ENCODE results near the gene SP2.

DNA sequence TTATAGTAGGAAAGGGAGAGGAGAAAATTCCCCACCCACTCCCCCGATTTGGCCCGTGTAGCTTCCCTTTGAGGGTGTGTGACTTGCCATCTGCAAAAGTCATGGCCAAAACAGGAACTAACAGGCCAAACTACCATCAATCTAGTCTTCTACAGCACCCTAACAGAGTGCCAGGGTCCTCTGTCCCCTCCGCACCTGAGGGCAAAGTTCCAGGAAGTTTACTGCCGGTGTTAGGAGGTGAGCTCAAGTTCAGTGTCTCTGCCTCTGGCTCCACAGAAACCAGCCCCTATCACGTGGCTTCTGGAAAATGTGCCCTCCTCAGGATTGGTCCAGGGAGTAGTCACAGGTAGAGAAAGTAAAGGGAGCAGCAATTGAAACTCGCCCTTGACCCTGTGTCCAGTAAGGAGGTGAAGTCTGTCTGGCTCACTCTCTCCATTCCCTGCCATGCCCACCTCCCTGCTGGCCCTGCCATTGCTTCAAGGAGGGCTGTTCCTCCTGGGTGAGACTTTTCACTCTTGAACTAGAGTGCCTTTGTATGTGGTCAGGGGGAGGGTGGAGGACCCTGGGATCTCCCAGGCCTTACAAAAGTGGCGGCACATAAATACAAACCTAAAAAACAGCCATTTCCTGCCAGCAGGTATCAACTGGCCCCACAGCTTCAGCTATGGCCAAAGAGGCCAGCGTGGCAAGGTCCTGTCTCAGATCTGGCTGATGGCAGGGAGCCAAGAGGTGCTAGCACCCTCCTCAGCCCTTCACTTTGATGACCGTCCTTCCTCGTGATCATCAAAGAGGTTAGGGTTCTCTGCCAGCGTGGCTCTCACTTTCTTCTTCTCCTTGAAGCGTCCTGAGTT, 56.4 kb downstream of the SP2 start:
- TF ChIP-seq, protein P1, sequence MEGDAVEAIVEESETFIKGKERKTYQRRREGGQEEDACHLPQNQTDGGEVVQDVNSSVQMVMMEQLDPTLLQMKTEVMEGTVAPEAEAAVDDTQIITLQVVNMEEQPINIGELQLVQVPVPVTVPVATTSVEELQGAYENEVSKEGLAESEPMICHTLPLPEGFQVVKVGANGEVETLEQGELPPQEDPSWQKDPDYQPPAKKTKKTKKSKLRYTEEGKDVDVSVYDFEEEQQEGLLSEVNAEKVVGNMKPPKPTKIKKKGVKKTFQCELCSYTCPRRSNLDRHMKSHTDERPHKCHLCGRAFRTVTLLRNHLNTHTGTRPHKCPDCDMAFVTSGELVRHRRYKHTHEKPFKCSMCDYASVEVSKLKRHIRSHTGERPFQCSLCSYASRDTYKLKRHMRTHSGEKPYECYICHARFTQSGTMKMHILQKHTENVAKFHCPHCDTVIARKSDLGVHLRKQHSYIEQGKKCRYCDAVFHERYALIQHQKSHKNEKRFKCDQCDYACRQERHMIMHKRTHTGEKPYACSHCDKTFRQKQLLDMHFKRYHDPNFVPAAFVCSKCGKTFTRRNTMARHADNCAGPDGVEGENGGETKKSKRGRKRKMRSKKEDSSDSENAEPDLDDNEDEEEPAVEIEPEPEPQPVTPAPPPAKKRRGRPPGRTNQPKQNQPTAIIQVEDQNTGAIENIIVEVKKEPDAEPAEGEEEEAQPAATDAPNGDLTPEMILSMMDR (IDR thresholded peaks at IDR 0.05) = no peak
- TF ChIP-seq EZH2 (IDR thresholded peaks at IDR 0.05; ENCODE audit: borderline replicate concordance, insufficient read depth, low read depth, low read length, poor library complexity, severe bottlenecking) = no peak

Measured in B cell (primary cell).